NCI-H187 treated with DMSO at 0.1 percent for 48 hours (cell line): ENCODE results near the gene STX4.

Experiments
- DNase-seq: peaks from one replicate; lab custom pipeline; 2025; lab: John Stamatoyannopoulos, UW

The STX4 gene, protein sequence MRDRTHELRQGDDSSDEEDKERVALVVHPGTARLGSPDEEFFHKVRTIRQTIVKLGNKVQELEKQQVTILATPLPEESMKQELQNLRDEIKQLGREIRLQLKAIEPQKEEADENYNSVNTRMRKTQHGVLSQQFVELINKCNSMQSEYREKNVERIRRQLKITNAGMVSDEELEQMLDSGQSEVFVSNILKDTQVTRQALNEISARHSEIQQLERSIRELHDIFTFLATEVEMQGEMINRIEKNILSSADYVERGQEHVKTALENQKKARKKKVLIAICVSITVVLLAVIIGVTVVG

GRCh38 chr16:31032736-31033708, at the start of gene STX4:
TSS of gene STX4 (plus strand) at chr16:31033558. CDS start at chr16:31033806, 248 bp downstream.
- DNase-seq, result peak; percentile 42

GRCh38 chr16:30983898-30984610, 49.3 kb upstream of the STX4 start:
- DNase-seq, result no peak

DNA sequence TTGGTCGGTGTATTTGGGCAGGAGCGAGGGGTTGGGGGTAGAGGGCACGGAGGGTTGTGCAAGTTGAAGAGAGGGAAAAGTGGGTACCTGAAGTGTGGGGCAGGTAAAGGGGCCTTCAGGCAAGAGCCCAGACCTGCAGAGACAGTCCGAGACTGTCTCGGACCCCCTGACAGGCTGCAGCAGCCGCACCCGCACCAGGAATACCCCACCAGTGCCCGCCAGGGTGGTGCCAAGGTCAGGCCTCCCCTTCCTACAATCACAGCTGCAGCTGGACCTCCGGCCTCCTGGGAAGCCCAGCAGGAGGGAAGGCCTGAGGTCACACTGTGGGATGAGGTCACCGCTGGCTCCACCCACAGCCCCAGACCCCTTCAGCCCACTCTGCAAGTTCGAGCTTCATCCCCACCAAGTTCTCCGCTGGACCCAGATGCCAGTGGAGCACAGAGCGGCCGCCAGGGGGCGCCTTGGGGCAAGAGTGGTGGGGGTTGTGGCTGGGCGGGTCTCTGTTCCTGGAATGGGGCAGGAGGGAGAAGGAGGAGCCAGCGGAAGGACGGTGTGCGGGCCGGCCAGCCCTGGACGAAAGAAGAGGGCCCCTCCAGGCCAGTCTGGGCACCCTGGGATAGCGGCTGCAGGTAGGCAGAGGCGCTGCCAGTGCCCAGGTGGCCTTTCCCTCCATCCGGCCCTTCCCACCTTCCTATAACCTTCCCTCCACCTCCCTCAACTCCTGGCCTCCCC, 48.5 kb upstream of the STX4 start, which contains the start of gene HSD3B7:
Gene HSD3B7 (plus strand): TSS at position 539 of the 732 bp plus-strand sequence. CDS start 452 bp downstream, outside the sequence.
- no peak for DNase-seq

- DNase-seq, result no peak
Measured at GRCh38 chr16:30985401-30986128, 47.8 kb upstream of the STX4 start.

- DNase-seq, result no peak
Measured at GRCh38 chr16:30986129-30986991, 47.0 kb upstream of the STX4 start.

DNA sequence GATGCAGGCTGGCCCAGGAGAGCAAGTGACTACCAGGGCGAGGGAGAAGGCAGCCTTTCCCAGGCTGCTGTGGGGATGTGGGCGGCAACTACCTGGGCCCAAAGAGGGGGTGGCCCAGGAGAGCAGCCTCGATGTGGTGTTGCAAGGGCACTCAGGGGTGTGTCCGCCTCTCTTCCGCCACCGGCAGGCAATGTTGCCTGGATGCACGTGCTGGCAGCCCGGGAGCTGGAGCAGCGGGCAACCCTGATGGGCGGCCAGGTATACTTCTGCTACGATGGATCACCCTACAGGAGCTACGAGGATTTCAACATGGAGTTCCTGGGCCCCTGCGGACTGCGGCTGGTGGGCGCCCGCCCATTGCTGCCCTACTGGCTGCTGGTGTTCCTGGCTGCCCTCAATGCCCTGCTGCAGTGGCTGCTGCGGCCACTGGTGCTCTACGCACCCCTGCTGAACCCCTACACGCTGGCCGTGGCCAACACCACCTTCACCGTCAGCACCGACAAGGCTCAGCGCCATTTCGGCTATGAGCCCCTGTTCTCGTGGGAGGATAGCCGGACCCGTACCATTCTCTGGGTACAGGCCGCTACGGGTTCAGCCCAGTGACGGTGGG, 45.7 kb upstream of the STX4 start:
- no peak for DNase-seq

DNA sequence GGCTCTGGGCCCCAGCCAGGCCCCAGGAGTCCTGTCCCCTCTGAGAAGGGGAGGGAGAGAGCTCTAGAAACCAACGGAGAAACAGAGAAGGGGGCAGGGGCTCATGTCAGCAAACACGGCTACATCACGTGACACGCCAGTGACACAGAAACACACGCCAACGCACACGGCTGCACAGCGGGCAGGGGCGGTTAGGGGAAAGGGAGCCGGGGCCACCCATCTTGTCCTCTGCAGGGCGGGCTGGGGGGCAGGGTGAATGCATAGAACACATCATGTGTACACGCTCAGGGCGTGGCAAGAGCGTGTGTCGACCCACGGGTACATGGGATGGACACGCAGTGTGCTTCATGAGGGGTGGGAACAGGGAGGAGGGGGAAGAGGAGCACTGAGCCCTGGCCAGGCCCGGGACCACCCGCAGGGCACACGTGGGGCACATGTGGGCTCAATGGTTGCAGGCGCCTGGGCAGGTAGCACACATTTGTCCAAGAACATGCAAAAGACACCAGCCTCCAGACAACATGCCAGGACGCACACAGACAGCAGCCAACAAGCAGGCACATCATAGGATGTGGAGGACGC, 43.8 kb upstream of the STX4 start:
- no peak for DNase-seq

- DNase-seq, result no peak
Measured at GRCh38 chr16:30990105-30990504, 43.3 kb upstream of the STX4 start.

GRCh38 chr16:30991052-30991451, 42.3 kb upstream of the STX4 start:
- DNase-seq, result no peak

DNA sequence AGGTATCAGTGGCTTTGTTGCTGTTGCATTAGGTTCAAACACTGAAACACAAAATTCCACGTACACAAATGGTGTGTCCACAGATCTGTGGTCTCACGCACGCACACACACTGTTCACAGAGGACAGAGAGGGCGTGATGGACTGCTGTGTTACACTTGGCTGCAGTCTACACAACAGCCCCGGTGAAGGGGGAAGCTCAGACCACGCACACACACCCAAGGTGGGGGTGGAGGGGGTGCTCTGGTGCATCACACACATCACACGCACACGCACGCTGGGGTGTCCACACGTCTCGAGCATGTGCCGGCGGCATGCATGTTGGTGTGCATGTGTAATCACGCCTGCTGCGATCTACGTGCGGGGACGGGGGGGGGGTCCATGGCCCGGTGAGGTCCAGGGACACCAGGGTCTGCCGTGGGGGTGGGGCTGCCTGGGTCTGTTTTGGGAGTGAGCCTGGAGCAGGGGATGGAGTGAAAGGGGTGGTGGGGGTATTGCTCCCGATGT, 41.0 kb upstream of the STX4 start:
- no peak for DNase-seq

DNA sequence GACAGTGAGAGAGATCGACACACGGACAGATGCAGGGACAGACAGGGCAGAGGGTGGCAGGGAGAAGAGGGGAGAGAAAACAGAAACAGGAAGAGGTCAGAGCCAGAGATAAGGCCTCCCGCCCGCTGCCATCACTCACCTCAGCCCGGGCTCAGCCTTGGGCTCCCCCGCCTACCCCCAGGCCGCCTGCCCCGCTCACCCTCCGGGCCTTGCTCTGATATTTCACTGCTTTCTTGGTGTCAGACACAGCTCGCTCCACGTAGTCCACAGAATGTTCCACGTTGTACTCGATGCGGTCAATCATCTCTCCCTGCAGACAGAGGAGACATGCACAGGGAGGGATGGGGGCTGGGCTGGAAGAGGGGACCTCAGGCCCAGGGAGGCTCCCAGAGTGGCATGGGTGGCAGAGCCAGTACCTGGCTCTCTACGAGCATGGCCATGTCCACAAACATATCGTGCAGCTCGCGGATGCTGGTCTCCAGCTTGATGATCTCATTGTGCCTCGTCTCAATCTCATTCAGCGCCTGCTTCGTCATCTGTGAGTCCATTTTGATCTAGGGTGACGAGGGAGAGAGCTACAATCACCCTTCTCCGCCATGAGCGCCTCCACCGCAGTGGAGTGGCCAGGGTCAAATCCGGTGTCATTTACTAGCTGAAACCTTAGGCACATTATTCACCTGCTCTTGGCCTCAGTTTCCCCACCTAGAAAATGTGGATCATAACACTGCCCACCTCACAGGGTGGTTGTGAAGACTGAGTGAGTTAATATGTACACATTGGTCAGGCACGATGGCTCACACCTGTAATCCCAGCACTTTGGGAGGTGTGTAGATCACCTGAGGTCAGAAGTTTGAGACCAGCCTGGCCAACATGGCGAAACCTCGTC, 40.2 kb upstream of the STX4 start:
- no peak for DNase-seq

DNA sequence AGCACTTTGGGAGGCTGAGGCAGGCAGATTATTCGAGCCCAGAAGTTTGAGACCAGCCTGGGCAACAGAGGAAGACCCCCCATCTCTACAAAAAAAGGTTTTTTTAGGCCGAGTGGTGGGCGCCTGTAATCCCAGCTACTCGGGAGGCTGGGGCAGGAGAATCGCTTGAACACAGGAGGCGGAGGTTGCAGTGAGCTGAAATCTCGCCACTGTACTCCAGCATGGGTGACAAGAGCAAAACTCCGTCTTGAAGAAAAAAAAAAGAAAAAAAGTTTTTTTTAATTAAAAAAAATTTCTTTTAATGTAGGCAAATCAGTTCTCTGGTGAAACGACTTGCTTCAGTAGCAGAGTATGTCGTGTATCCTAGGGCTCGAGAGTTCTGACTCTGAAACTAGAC, 37.4 kb upstream of the STX4 start:
- DNase-seq, result no peak

- DNase-seq, result no peak
Measured at GRCh38 chr16:30996324-30996984, 36.9 kb upstream of the STX4 start.

- DNase-seq, result no peak
Measured at GRCh38 chr16:30996985-30997724, 36.2 kb upstream of the STX4 start.

DNA sequence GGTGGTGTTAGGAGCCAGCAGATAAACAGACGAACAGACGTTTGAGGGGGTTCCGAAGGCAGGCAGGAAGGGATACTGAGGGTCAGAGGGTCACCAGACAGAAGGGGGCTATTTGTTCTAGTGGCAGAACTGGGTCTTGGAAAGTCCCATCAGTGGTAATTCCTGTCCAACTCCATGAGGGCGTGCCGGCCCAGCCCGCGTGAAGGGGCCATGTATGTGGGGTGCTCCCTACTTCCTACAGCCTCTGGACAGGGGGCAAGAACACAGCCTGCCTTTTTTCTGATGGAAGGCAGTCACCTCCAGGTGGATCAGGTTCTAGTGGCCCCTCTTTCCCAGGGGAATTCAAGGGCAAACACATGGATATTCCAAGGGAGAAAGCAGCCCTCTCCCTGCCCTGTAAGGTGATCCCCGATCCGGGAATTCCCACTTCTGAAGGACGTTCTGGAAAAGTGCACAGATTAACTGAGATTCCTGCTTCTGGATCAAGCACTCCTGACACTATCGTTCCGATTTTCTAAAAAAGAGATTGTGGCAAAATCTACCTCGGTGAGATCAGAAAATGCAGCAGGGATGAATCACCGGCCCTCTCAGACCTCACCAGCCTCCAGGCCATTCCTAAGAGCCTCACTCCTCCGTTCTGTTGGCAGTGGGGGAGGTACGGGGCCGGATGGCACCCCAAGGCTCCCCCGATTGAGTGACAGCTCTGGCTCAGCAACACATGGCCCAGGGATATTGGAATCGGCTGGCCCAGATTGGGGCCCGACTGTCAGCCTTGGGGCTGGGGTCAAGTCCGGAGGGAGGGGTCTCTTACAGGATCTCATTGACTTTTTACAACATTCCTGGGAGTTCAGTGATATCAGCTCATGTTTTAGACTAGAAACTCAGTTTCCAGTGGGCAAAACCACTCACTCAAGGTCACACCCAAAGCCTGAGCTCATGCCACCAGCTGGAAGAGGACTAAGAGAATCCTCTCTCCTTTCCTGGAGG, 35.3 kb upstream of the STX4 start:
- no peak for DNase-seq
